Measurements from ENCODE around the gene PARD3.
"Not testable (repeated sequence)": the region's sequence is repeated elsewhere in the genome, so short reads cannot be mapped to it uniquely, and the experiment has no call there.

PARD3 gene

GRCh38 chr10:34762603-34763299 lies 52.3 kb downstream of the PARD3 start:
- DNase-seq = no peak

GRCh38 chr10:34762156-34762555 lies 52.9 kb downstream of the PARD3 start:
- no peak for DNase-seq

GRCh38 chr10:34761453-34761852 lies 53.6 kb downstream of the PARD3 start:
- DNase-seq = no peak

- no peak for DNase-seq
Measured at GRCh38 chr10:34760606-34761005, 54.5 kb downstream of the PARD3 start.

- DNase-seq = no peak
Measured at GRCh38 chr10:34759837-34760215, 55.3 kb downstream of the PARD3 start.

GRCh38 chr10:34759161-34759836 lies 55.8 kb downstream of the PARD3 start:
- DNase-seq = no peak

DNA sequence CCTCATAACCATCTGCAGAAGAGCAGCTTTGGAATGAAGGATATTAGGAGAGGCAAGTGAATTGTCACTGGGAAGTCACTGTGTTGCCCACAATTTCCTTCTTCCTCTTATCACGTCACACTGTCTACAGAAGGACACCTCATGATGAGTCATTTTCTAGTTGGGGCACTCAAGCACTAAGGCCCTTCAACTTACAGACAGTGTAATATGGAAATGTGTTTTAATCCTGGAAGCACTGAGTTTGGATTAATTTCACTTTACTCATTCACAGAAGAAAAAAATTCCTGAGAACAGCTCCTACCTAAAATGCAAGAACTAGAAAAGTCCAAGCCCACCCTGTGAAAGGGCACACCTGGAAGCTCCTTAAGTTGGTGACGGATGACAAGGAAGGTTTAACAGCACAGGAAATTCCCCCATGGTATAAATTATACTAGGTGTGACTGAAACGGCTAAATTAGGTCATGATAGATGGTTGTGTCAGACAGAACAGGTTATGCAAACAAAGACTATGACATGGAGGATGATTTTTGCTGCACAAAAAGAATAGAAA lies 56.6 kb downstream of the PARD3 start:
- DNase-seq = no peak

DNA sequence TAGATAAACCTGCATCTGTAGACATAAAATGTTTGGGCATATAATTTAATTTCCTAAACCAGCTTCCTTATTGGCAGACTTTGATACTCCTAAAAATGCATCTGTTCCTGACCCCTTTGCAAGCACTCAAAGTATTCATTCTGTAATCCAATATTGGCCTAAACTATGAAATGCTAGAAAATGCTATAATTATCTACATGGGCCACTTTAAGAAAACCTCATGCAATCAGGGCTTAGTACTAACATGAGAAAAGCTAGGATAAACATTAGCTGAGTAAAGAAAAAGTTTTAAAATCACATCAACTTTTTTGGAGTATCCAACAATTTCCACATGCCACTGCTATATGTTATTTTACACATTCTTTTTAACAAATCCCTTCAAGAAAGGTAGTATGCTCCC lies 57.2 kb downstream of the PARD3 start:
- DNase-seq = no peak

- DNase-seq = not testable (repeated sequence)
Measured at GRCh38 chr10:34757181-34757580, 57.9 kb downstream of the PARD3 start.

- no peak for DNase-seq
Measured at GRCh38 chr10:34756584-34756983, 58.5 kb downstream of the PARD3 start.

DNA sequence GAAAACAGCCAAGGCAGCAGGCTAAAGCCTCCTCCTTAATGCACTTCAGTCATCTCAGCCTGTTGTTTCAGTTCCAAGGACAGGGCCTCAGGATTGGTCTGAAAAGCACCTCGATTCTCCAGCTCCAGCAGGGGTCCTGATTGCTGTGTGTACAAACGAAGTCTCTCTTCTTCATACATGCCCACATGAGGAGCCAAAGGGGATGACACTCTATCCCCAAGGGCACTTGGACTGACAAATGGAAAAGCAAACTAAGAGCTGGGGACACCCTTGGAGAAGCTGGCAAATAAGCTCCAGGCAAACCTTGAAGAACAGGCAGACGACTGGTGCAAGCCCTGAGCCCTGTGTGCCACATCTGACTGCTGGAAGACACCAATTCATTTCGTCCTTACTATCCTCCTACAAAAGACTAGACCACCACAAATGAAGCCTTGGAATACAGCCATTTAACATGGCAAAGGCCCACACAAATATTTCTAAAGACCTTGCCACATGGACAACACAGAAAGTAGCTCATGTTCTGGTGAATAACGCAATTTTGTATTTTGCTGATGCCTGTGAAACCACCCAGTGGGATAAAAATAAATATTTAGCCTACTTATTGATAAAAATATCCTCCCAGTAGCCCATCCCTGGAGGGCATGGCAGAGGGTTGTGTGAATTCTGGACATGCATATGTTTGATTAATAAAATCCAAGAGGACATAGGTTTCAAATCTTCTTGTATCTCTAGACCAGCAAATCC lies 61.9 kb downstream of the PARD3 start:
- DNase-seq = no peak

DNA sequence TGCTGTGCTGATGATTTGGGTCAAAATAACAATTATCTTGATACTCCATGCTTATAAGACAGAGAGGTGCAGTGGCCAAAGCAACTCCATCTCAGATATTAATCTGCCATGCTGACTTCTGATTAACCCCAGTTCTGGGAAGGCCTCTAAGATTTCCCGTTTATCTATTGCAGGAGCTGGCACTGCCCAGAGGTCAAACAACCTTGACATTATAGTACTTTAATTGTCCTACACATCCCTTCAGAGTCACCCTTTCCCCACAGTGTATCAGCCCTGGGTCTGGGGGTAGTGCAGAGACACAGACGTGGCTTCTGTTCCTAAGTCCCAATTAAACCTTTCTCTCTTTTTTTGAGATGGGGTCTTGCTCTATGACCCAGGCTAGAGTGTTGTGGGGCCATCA lies 63.8 kb downstream of the PARD3 start:
- no peak for DNase-seq

- not testable (repeated sequence) for DNase-seq
Measured at GRCh38 chr10:34750795-34751194, 64.3 kb downstream of the PARD3 start.

- DNase-seq = no peak
Measured at GRCh38 chr10:34748767-34749166, 66.3 kb downstream of the PARD3 start.

GRCh38 chr10:34748357-34748756 lies 66.7 kb downstream of the PARD3 start:
- no peak for DNase-seq

DNA sequence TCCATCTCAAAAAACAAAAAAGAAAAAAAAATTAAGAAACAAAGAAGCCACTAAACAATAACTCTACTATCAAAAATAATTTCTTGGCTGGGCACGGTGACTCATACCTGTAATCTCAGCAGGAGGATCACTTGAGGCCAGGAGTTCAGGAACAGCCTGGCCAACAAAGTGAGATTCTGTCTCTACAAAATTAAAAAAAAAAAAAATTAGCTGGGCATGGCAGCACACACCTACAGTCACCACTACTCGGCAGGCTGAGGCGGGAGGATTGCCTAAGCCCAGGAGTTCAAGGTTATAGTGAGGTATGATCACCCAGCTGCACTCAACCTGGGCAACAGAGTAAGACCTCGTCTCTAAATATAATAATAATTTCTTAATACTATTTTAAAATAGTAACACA lies 69.0 kb downstream of the PARD3 start:
- no peak for DNase-seq

- no peak for DNase-seq
Measured at GRCh38 chr10:34745244-34745643, 69.9 kb downstream of the PARD3 start.

DNA sequence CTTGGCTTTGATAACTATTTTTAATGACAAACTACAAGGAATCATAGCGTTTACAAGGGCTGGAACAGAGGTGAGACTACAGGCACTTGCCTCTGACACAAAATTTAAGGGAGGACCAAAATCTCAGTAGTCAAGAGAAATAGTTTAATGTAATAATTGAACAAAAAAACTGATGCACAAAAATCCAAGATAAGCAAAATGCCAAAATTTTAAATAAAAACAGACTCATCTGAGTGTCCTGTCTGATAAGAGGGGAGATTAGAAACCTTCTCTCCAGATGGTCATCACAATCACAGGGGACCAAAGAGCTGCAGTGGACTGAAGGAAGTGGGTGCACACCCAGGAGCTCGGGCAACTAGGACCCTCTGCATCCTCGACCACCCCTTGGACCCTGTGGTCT lies 70.5 kb downstream of the PARD3 start:
- DNase-seq = no peak

GRCh38 chr10:34743814-34744213 lies 71.3 kb downstream of the PARD3 start:
- no peak for DNase-seq

DNA sequence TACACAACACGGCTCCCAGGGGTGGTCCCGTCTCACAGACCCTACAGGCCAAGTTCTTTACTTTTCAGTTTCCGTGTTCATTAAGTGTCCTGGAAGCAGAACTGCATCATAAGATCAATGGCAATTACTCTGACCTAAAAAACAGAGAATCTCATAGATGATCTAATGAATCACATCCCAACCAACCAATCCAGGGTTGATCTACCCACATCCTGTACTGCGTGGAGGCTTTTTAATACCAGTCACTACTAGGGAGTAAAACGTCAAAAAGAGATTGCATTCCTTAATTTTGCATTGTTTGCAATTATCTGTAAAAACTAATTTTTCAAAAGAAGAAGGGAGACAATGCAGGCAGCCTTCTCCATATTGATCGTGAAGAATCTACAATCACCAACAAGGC lies 72.6 kb downstream of the PARD3 start:
- DNase-seq = no peak

GRCh38 chr10:34741087-34741486 lies 74.0 kb downstream of the PARD3 start:
- DNase-seq = not testable (repeated sequence)

- no peak for DNase-seq
Measured at GRCh38 chr10:34740321-34740720, 74.8 kb downstream of the PARD3 start.

- no peak for DNase-seq
Measured at GRCh38 chr10:34739915-34740314, 75.2 kb downstream of the PARD3 start.

- no peak for DNase-seq
Measured at GRCh38 chr10:34737772-34738169, 77.3 kb downstream of the PARD3 start.
